SKM-1 treated with dmso at 0.1 percent for 144 hours (cell line): ENCODE measurements around the gene YY1AP1.
"Not testable (repeated sequence)": the region's sequence is repeated elsewhere in the genome, so short reads cannot be mapped to it uniquely, and the experiment has no call there.

Source experiments
- DNase-seq: peaks from one replicate; lab custom pipeline; 2025; ENCODE audit not compliant: unreplicated experiment; lab: John Stamatoyannopoulos, UW

The YY1AP1 gene

GRCh38 chr1:155695608-155696007 lies 7.0 kb upstream of the YY1AP1 start:
- no peak for DNase-seq

DNA sequence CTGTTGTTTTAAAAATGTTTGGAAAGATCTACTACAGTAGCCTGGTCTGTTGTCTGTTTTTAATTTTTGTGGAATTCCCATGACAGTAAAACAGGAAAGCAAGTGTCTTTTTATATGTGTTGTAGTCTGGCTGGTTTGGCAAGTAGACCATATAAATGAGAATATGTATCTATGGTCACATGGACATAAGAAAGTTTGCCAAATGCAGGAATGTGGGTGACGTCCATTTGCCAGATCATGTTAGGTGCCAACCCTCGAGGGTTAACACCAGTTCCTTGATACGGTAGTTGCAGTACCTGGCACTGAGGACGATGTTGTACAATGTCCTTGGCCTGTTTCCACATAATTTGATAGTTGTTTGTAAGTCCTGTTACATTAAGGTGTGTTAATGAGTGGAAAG lies 6.5 kb upstream of the YY1AP1 start:
- DNase-seq, result no peak

GRCh38 chr1:155694167-155694566 lies 5.6 kb upstream of the YY1AP1 start:
- no peak for DNase-seq

DNA sequence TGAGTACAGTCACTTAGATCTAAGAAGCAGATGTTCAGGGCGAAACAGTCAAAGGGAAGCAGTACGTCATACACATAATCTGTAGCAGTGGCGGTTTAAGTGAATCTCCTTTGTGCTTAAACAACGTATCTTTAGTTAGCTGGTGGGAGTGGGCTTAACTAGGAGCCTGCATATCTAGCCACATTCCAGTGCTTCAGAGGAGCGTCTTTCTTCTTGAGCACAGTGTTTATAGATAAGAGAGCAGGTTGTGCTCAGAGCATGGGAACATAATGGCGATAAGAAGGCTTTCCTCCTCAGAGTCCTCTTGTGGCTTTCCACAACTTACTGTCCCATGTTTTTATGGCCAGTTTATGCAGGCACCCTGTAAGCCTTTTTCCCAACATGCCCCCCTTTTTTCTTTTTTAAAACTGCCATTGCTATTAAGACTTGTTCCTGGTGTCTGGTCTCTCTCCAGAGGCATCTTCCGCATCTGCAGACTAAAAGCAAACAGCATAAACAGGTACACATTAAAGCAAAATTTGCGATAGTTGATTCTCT lies 3.5 kb upstream of the YY1AP1 start:
- no peak for DNase-seq

DNA sequence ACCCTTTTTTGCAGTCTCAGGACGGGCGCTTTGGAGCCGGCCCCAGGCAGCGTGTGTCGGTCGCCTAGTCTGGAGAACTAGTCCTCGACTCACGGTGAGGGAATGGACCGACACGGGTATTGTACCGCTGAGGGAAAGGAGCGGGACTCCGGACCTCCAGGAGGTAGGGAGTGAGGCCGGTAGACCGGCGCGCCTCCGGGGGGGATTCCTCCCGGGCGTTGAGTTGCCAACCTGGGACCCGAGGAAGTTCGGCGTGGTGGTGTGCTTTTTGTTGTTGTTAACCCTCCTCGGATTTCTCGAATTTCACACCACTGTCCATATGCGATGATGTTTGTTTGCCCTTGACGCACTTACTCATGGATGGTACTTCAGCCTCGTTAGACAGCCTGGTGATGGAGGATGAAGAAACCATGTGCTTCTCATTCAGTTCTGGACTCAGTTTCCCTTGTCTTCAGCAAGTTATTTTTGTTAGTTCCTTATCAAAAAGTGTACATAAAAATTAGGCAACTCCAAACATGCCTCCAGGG lies 570 bp upstream of the YY1AP1 start, which contains the start of gene DAP3:
TSS of gene DAP3 (plus strand) at position 11 of the 527 bp plus-strand sequence. CDS start 20,689 bp downstream, outside the sequence.
- DNase-seq, result not testable (repeated sequence)

DNA sequence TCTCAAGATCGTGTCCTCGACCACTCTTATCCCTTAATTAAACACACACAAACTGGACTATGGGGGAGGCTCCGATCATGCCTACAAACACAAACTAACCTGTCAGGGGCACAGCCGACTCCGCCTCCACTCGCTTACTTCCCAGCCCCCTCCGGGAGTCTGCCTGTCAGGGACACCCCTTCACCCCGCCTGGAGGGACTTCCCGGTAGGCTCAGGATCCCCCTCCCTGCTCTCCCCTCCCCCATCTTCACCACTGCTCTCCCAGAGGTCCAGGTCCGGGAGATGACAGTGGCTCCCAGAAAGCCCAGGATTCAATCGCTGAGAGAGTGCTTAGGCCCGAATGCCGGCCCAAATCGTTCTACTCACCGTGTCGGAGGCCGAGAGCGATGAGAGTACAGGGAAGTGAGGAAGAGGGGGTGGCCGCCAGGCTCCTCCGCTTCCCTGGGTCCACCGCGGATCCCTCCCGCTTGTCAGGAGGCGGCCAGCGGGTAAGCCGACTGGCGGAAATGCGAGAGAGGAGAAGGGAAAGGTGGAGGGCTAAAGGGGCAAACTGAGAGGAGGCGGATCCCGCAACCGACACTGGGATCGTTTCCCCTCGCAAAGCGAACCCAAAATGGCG lies 760 bp downstream of the YY1AP1 start:
- DNase-seq, result not testable (repeated sequence)

DNA sequence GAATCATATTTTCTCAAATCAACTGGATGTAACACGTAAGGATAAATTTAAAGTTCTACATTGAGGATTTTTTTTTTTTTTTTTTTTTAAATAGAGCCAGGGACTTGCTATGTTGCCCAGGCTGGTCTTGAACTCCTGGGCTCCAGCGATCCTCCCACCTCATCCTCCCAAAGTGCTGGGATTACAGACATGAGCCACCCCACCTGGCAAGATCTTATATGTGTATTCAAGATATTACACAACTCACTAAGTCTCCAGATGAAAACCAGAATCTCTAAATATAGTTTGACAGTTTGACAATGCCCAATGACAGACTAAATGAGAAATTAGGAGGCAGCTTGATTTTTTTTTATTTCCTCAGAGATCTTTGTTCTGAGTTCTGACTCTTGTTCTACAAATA lies 6.8 kb downstream of the YY1AP1 start:
- no peak for DNase-seq

DNA sequence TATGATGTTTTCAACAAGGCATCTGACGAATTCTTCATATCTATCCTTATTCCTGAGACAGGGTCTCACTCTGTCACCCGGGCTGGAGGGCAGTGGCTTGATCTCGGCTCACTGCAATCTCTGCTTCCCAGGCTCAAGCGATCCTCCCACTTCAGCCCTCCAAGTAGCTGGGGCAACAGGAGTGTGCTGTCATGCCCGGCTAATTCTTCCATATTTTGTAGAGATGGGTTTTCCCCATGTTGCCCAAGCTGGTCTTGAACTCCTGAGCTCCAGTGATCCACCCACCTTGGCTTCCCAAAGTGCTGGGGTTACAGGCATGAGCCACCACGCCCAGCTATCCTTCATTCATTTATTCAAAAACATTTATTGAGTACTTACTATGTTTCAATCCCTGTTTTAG lies 8.0 kb downstream of the YY1AP1 start:
- DNase-seq, result no peak

DNA sequence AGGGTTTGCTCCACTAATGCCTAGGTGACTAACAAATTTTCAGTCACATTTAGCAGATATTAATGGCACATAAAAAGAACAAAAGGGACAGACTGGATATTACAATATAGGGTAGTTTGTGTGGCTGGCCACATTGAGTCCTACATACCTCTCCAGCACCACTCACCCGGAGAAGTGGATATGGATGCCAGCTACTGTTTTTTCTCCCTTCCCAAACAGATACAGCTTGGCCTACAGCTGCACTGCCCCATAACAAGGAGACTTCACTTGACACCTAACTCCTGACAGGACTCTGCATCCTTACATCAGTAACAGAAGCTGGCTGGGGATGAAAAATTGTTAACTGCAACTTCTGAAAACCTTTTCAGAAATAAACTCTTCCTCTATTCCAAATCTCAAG lies 9.6 kb downstream of the YY1AP1 start:
- DNase-seq, result not testable (repeated sequence)

DNA sequence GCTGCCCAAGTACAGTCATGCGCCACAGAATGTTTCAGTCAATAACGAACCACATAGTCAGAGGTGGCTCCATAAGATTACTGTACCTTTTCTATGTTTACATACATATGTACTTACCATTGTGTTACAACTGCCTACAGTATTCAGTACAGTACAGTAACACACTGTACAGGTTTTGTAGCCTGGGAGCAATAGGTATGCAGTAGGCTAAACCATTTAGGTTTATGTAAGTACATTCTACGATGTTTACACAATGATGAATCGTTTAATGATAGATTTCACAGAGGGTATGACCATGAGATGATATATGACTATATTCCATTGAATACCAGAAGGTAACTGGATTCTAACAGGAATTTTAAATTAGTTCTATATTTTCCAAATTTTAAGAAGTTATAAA lies 10.5 kb downstream of the YY1AP1 start:
- no peak for DNase-seq

- DNase-seq, result no peak
Observed at GRCh38 chr1:155673003-155673402, 15.6 kb downstream of the YY1AP1 start.

- no peak for DNase-seq
Observed at GRCh38 chr1:155671750-155672149, 16.8 kb downstream of the YY1AP1 start.

DNA sequence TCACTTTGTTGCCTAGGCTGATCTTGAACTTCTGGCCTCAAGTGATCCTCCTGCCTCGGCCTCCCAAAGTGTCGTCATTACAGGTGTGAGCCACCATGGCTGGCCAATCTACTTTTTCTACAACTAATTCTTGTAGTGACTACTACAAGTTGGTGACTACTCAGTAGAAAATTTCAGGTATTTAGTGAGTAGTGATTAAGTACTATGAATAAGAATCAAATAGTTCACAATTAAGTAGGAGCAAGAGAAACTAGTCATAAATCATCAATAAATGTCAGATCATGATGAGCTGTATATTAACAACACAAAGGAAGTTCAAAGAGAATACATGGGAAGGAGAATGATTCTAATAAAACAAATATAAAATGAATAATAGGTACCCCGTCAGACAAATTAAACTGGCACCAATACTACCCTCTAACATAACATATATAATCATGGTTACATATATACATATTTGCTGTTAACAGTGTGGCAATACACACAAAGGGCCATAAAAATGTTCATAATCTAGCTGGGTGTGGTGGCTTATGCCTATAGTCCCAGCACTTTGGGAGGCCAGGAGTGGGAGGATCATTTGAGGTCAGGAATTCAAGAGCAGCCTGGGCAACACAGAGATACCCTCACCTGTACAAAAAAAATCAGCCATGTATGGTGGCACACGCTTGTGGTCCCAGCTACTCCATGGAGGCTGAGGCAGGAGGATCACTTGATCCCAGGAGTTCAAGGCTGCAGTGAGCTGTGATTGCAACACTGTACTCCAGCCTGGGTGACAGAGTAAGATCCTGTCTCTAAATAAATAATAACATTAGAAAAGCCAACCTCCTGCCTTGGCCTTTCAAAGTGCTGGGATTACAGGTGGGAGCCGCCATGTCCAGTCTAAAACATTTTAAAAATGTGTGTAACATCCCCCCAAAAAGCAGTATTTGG lies 19.1 kb downstream of the YY1AP1 start:
- DNase-seq, result no peak

DNA sequence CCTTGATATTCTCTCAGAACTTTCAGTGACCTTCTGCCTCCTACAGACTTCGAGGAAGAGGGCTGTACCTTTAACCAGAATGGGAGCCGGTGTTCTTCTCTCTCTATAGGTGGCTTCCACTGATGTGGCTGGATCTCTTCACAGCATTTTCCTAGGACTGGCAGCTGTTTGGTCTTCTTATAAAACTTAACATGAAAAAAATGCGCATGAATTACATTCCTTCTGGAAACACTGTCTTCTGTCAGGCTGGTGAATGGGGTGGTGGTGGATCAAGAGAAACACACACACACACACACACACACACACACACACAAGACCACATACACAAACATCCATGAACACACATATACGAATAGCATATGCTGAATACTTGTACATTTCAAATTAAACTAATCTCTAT lies 27.3 kb downstream of the YY1AP1 start:
- DNase-seq, result not testable (repeated sequence)

- DNase-seq, result no peak
Observed at GRCh38 chr1:155657463-155657862, 31.1 kb downstream of the YY1AP1 start.

DNA sequence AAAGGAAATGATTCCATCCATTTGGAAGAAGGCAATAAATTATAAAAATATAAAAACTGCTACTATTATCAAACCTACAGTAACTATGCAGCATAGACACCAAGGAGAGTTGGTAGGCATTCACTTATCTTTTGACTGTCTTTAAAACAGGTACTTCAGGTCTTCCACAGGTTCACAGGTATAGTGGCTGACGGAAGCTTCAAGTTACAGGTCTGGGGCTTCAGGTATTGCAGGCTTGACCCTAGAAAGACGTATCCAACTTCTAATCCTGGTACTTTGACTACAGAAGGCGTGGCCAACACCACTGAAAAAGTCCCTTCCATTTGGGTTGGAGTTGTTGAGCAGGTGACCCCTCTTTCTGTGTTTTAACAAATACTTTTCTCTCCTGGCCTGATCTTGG lies 35.6 kb downstream of the YY1AP1 start:
- DNase-seq, result no peak

- DNase-seq, result no peak
Observed at GRCh38 chr1:155651861-155652661, 36.5 kb downstream of the YY1AP1 start.

DNA sequence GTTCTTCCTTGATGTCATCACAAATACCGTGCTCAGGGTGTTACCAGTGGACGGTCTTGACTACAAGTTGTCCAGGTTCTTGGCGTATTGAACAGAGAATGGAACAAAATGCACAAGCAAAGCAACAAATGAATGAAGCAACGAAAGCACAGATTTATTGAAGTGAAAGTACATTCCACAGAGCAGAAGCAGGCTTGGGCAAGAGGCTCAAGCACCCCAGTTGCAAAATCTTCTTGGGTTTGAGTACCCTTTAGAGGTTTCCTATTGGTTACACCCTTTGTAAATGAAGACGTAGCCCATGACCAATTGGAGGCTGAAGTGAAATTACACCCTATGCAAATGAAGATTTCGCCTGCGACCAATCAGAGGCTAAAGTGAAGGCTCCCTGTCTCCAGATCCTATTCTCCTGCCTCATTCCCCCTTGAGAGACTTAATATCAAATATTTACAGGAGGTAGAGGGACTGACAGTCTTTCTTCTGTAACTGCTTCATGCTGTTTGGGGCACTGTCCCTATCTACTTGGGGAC lies 38.3 kb downstream of the YY1AP1 start:
- peak; percentile 38 for DNase-seq

- DNase-seq, result peak; percentile 87
Observed at GRCh38 chr1:155649676-155650075, 38.9 kb downstream of the YY1AP1 start.
